A673 (cell line): Measurements from ENCODE around the gene UBE2E3.

ENCODE experiments used
- CTCF ChIP-seq: fragments of 300-800, 200-600 bp; sonication (generic); conservative IDR thresholded peaks from 2 replicates; pipeline ENCODE4 v1.5.1; 2017; ENCODE audit warnings: low read depth, mild to moderate bottlenecking, antibody characterized with exemption, low read length, moderate library complexity, mixed read lengths
- EZH2 ChIP-seq: fragments of 200-600 bp; sonication (generic); IDR thresholded peaks from 2 replicates; pipeline ENCODE4 v1.6.1; 2017; ENCODE audit warnings: borderline replicate concordance, low read depth, mild to moderate bottlenecking, mixed read lengths, antibody characterized with exemption, low read length; ENCODE audit not compliant: poor library complexity, severe bottlenecking

- TF ChIP-seq EZH2 (no peak), CTCF (no peak)
Observed at GRCh38 chr2:181112916-181113315, 132.5 kb downstream of the UBE2E3 start.
